Measurements from ENCODE around the gene TMEM87B. TPM values are rescaled to one million over a fixed set of nuclear protein-coding genes. Genes with fewer than 3 reads are reported as not detected.
A peak's percentile ranks its signal among the peaks of the same experiment; 100 is the strongest.

The TMEM87B gene
- total and polyA plus RNA-seq, 8 donors = 24.6 to 36.8 (median 28.4) TPM

DNA sequence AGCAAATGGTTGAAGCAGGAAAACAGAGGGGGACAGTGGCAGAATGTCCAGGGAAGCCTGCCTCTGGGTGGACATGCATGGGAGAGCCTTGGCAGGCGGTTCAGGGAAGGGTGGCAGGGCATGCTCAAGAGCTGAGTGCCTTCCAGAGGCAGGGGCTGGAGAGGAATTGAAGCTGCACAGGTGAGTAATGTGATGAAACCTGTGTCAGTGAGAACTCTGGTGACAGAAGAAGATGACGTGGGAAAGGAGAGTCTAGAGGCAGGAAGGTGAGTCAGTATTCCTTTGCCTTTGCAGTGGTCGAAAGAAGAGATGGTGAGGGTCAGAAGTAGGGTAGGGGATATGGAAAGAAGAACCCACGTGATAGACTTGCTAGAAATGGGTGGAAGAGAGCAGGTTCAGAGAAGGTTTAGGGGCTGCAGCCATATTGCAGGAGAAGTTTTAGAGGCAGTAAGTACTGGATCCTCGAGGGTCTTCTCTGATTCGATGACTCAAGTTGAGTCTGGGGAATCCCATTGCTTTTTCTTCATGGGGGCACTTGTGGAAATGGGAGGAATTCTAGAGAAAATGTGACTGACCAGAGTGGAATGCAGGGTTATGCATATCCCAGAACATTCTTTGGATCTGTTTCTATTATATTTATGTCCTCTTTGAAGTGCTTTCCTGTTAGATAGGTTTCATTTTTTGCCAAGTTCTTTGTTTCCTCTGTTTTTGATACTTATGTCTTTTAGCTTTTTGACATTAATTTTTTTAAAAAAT is 37.4 kb downstream of the TMEM87B start:
- H3K27ac ChIP-seq = peak overlapping the region; percentile 50 to 60
- H3K4me1 ChIP-seq = peaks cover 0 to 15% of the 10 kb centered on the region in 2 donors
- intact Hi-C loops (cut with DNase I) = no loop called here
- no peaks in the 10 kb centered on the region for H3K9me3 ChIP-seq
- H3K27me3 ChIP-seq = no peaks in the 10 kb centered on the region
- no peak overlapping the region for H3K4me3 ChIP-seq
- peak; percentile 53 for ATAC-seq
- TF ChIP-seq, protein P1, sequence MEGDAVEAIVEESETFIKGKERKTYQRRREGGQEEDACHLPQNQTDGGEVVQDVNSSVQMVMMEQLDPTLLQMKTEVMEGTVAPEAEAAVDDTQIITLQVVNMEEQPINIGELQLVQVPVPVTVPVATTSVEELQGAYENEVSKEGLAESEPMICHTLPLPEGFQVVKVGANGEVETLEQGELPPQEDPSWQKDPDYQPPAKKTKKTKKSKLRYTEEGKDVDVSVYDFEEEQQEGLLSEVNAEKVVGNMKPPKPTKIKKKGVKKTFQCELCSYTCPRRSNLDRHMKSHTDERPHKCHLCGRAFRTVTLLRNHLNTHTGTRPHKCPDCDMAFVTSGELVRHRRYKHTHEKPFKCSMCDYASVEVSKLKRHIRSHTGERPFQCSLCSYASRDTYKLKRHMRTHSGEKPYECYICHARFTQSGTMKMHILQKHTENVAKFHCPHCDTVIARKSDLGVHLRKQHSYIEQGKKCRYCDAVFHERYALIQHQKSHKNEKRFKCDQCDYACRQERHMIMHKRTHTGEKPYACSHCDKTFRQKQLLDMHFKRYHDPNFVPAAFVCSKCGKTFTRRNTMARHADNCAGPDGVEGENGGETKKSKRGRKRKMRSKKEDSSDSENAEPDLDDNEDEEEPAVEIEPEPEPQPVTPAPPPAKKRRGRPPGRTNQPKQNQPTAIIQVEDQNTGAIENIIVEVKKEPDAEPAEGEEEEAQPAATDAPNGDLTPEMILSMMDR (IDR thresholded peaks at IDR 0.05) = no peak
- DNase-seq = no peak
- H3K36me3 ChIP-seq = peaks cover 0 to 61% of the 10 kb centered on the region in 2 donors

DNA sequence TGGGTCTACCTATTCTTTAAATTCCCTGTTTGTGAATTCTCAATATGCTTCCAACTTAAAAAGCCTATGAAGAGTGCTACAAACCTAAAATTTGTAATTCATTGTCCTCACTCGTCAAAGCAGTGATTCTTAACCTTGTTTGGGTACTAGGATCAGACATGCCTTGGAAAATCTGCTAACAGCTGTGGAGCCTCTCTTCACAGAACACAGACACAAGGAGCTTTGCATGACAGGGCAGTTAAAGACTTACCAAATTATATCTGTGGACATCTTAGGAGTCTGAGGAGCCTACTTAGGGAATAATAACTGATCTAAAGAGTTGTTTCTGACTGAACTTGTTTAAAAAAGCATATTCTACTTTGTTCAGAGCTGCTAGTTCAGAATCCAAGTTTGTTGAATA is 38.1 kb downstream of the TMEM87B start:
- ATAC-seq (no peak), DNase-seq (peak in 1 of 4 donors; percentile 19)
- H3K4me1 ChIP-seq = peaks cover 0 to 15% of the 10 kb centered on the region in 2 donors
- no peak overlapping the region for H3K4me3 ChIP-seq
- no peaks in the 10 kb centered on the region for H3K9me3 ChIP-seq
- TF ChIP-seq, protein P1 (IDR thresholded peaks at IDR 0.05) = no peak
- peak overlapping the region; percentile 50 to 60 for H3K27ac ChIP-seq
- H3K27me3 ChIP-seq = no peaks in the 10 kb centered on the region
- peaks cover 0 to 61% of the 10 kb centered on the region in 2 donors for H3K36me3 ChIP-seq
- intact Hi-C loops (cut with DNase I) = no loop called here

DNA sequence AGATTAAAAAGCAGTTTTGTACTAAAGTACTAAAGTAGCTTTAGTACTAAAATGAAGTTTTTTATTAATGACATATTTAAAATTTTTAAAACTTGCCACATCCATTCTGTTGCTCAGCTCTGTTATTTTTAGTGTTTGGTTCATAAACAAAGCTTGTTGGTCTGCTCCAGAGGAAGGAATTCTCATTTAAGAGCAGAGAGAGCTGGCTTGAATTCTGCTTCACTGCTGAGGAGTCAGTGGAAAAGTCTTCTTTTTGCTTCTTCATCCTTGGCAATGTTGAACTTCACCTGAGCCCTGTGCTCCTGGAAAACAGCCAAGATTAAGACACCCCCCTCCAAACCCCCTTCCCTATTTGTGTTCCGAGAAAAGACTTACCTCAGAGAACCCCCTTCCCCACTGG is 40.6 kb downstream of the TMEM87B start:
- DNase-seq (no peak), ATAC-seq (peak; percentile 45)
- Histone ChIP-seq H3K27me3 (no peaks in the 10 kb centered on the region), H3K9me3 (no peaks in the 10 kb centered on the region), H3K4me3 (no peak overlapping the region), H3K27ac (no peak overlapping the region), H3K36me3 (peaks cover 0 to 61% of the 10 kb centered on the region in 2 donors), H3K4me1 (peaks cover 0 to 15% of the 10 kb centered on the region in 2 donors)
- intact Hi-C loops (cut with DNase I) = no loop called here
- TF ChIP-seq, protein P1 (IDR thresholded peaks at IDR 0.05) = no peak

DNA sequence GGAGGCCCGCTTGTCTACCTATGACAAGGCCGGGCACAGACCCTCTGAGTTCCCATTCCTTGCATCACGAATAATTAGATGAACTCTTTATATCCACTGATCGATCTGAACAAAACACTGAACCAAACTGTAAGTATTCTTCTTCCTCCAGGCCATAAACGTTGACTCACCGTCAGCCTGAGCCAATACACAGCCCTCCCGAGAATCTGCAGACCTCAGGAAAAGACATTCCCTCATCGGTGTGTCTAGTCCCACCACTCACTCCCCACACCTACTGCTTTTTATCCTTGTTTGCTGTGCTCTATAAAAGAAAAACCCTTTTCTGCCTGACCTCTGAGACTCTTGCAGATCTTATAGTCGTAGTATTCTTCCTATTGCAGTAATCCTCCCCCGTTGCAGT is 41.0 kb downstream of the TMEM87B start:
- intact Hi-C loops (cut with DNase I) = no loop called here
- ATAC-seq (peak; percentile 36), DNase-seq (no peak)
- peaks cover 0 to 61% of the 10 kb centered on the region in 2 donors for H3K36me3 ChIP-seq
- H3K27me3 ChIP-seq = no peaks in the 10 kb centered on the region
- H3K9me3 ChIP-seq = no peaks in the 10 kb centered on the region
- TF ChIP-seq, protein P1 (IDR thresholded peaks at IDR 0.05) = no peak
- H3K27ac ChIP-seq = no peak overlapping the region
- H3K4me1 ChIP-seq = peaks cover 0 to 15% of the 10 kb centered on the region in 2 donors
- no peak overlapping the region for H3K4me3 ChIP-seq

DNA sequence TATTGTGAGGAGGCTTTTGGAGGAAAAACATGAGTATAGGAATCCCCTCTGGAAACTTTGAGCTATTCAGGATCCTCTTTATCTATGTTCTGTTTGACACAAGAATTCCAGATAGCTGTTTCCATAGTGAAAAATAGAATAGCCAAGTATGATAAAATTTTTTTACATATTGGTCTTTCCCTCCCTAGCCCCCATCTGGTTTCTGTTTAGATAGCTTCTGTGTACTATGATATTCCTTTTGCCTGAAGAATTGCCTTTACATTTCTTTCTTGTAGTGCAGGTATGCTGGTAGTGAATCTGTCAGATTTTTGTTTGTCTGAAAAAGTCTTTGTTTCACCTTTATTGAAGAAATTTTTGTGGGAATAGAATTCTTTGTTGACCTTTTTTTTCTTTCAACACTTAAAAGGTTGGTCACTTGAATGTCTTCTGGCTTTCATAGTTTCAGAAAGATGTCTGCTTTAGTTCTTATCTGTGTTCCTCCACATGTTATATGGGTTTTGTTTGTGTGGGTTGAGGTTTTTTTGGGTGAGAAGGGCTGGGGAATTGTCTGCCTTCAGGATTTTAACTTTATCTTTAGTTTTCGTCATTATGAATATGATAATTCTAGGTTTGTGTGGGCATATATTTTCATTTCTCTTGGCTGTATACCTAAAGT is 53.2 kb downstream of the TMEM87B start:
- Histone ChIP-seq H3K4me1 (no peaks in the 10 kb centered on the region), H3K4me3 (no peak overlapping the region), H3K27me3 (no peaks in the 10 kb centered on the region), H3K9me3 (peaks cover 0 to 17% of the 10 kb centered on the region in 2 donors), H3K36me3 (peaks cover 6 to 96% of the 10 kb centered on the region in 2 donors), H3K27ac (no peak overlapping the region)
- DNase-seq = no peak
- TF ChIP-seq, protein P1 (IDR thresholded peaks at IDR 0.05) = no peak
- intact Hi-C loops (cut with DNase I) = no loop called here
- ATAC-seq = no peak

All from left lung (tissue), 10 donors.